Measurements from ENCODE around the gene HES4.
"Not testable (repeated sequence)": the region's sequence is repeated elsewhere in the genome, so short reads cannot be mapped to it uniquely, and the experiment has no call there.

The HES4 gene

GRCh38 chr1:994546-994945, 5.4 kb downstream of the HES4 start:
- not testable (repeated sequence) for H3K9me3 Mint-ChIP-seq, H3K27ac Mint-ChIP-seq, H3K36me3 Mint-ChIP-seq, H3K4me3 Mint-ChIP-seq, DNase-seq, H3K4me1 Mint-ChIP-seq
- CTCF ChIA-PET = interaction anchor here (1.1 to 3.3 kb wide), 2 partner anchors 11 to 24 kb away, joined by 3 to 28 read pairs; no protein-coding TSS in a partner anchor
- H3K27me3 Mint-ChIP-seq = peaks cover 81% of the 10 kb centered on the region

- Mint-ChIP-seq H3K9me3 (peaks cover 9% of the 10 kb centered on the region), H3K4me3 (no peak overlapping the region), H3K27me3 (peaks cover 81% of the 10 kb centered on the region), H3K36me3 (peaks cover 2% of the 10 kb centered on the region), H3K4me1 (peaks cover 6% of the 10 kb centered on the region), H3K27ac (no peak overlapping the region)
- no peak for DNase-seq
- CTCF ChIA-PET = interaction anchor here (1.1 to 3.3 kb wide), 2 partner anchors 10 to 71 kb away, joined by 3 to 28 read pairs; no protein-coding TSS in a partner anchor
These were observed 6.4 kb downstream of the HES4 start for GRCh38 chr1:993379-993995.

- no peak overlapping the region for H3K4me3 Mint-ChIP-seq
- CTCF ChIA-PET = interaction anchor here (1.4 to 3.3 kb wide), 3 partner anchors 9 to 379 kb away, joined by 3 to 28 read pairs (median 9); no protein-coding TSS in a partner anchor
- H3K27ac Mint-ChIP-seq = no peak overlapping the region
- no peak for DNase-seq
- H3K9me3 Mint-ChIP-seq = peaks cover 9% of the 10 kb centered on the region
- peaks cover 6% of the 10 kb centered on the region for H3K4me1 Mint-ChIP-seq
- peaks cover 78% of the 10 kb centered on the region for H3K27me3 Mint-ChIP-seq
- H3K36me3 Mint-ChIP-seq = peaks cover 2% of the 10 kb centered on the region
These were observed 7.5 kb downstream of the HES4 start for GRCh38 chr1:992362-992761.

- Mint-ChIP-seq H3K36me3 (peaks cover 2% of the 10 kb centered on the region), H3K4me3 (no peak overlapping the region), H3K9me3 (peaks cover 9% of the 10 kb centered on the region), H3K27ac (no peak overlapping the region), H3K27me3 (peaks cover 75% of the 10 kb centered on the region), H3K4me1 (peaks cover 6% of the 10 kb centered on the region)
- CTCF ChIA-PET = interaction anchor here (1.0 to 1.6 kb wide), 3 partner anchors 9 to 379 kb away, joined by 3 to 9 read pairs (median 5); no protein-coding TSS in a partner anchor
- DNase-seq = no peak
These were observed 8.0 kb downstream of the HES4 start for GRCh38 chr1:991895-992294.

GRCh38 chr1:991275-991674, 8.6 kb downstream of the HES4 start:
- peaks cover 76% of the 10 kb centered on the region for H3K27me3 Mint-ChIP-seq
- H3K4me1 Mint-ChIP-seq, H3K36me3 Mint-ChIP-seq, DNase-seq, H3K27ac Mint-ChIP-seq, H3K9me3 Mint-ChIP-seq, H3K4me3 Mint-ChIP-seq: not testable (repeated sequence)
- CTCF ChIA-PET = interaction anchor here (1.0 to 1.6 kb wide), 3 partner anchors 8 to 380 kb away, joined by 3 to 9 read pairs (median 5); no protein-coding TSS in a partner anchor

- not testable (repeated sequence) for H3K4me3 Mint-ChIP-seq, DNase-seq, H3K9me3 Mint-ChIP-seq, H3K27ac Mint-ChIP-seq, H3K4me1 Mint-ChIP-seq, H3K36me3 Mint-ChIP-seq
- CTCF ChIA-PET = interaction anchor here (0.8 kb wide), 1 partner anchor 76 kb away, joined by 3 read pairs; no protein-coding TSS in a partner anchor
- peaks cover 75% of the 10 kb centered on the region for H3K27me3 Mint-ChIP-seq
These were observed 11.8 kb downstream of the HES4 start for GRCh38 chr1:988061-988460.

GRCh38 chr1:985126-985525, 14.8 kb downstream of the HES4 start:
- Mint-ChIP-seq H3K9me3 (no peaks in the 10 kb centered on the region), H3K27me3 (peaks cover 67% of the 10 kb centered on the region), H3K4me3 (no peak overlapping the region), H3K27ac (no peak overlapping the region), H3K36me3 (no peaks in the 10 kb centered on the region), H3K4me1 (no peaks in the 10 kb centered on the region)
- CTCF ChIA-PET = interaction anchor here (0.9 to 4.8 kb wide), 12 partner anchors 9 to 307 kb away, joined by 3 to 40 read pairs (median 5); partner anchors contain the start of genes ISG15 and PLEKHN1
- DNase-seq = no peak

GRCh38 chr1:984476-984814, 15.5 kb downstream of the HES4 start:
- CTCF ChIA-PET = interaction anchor here (0.8 to 4.8 kb wide), 12 partner anchors 9 to 287 kb away, joined by 3 to 40 read pairs (median 5); partner anchors contain the start of genes ISG15 and PLEKHN1
- no peak overlapping the region for H3K27ac Mint-ChIP-seq
- no peaks in the 10 kb centered on the region for H3K4me1 Mint-ChIP-seq
- H3K27me3 Mint-ChIP-seq = peaks cover 60% of the 10 kb centered on the region
- no peaks in the 10 kb centered on the region for H3K9me3 Mint-ChIP-seq
- no peak overlapping the region for H3K4me3 Mint-ChIP-seq
- H3K36me3 Mint-ChIP-seq = no peaks in the 10 kb centered on the region
- no peak for DNase-seq

- Mint-ChIP-seq H3K27ac (no peak overlapping the region), H3K4me3 (no peak overlapping the region)
- DNase-seq = peak; percentile 73
These were observed 16.0 kb downstream of the HES4 start for GRCh38 chr1:983798-984475.

GRCh38 chr1:982765-983436, 17.0 kb downstream of the HES4 start:
- peaks cover 4% of the 10 kb centered on the region for H3K9me3 Mint-ChIP-seq
- no peak overlapping the region for H3K27ac Mint-ChIP-seq
- H3K4me1 Mint-ChIP-seq = peaks cover 3% of the 10 kb centered on the region
- peaks cover 3% of the 10 kb centered on the region for H3K36me3 Mint-ChIP-seq
- peaks cover 51% of the 10 kb centered on the region for H3K27me3 Mint-ChIP-seq
- DNase-seq = no peak
- H3K4me3 Mint-ChIP-seq = no peak overlapping the region
- CTCF ChIA-PET = interaction anchor here (0.7 to 4.8 kb wide), 12 partner anchors 9 to 323 kb away, joined by 3 to 40 read pairs (median 5); partner anchors contain the start of genes ISG15 and PLEKHN1

More at GRCh38 chr1:983798-984475, 16.0 kb downstream of the HES4 start:
- CTCF ChIA-PET = interaction anchor here (0.7 to 4.8 kb wide), 16 partner anchors 10 to 322 kb away, joined by 3 to 40 read pairs (median 5); partner anchors contain the start of genes ISG15 and PLEKHN1
- no peaks in the 10 kb centered on the region for H3K9me3 Mint-ChIP-seq
- peaks cover 55% of the 10 kb centered on the region for H3K27me3 Mint-ChIP-seq
- H3K36me3 Mint-ChIP-seq = no peaks in the 10 kb centered on the region
- no peaks in the 10 kb centered on the region for H3K4me1 Mint-ChIP-seq

- Mint-ChIP-seq H3K27ac (no peak within 1 kb of the TSS), H3K4me3 (no peak within 1 kb of the TSS)
These were observed 17.8 kb downstream of the HES4 start, which contains the start of gene PERM1 for GRCh38 chr1:981955-982558. Gene PERM1, minus strand, starts transcription at chr1:982093. Its CDS starts 1,064 bp downstream, at chr1:981029.

GRCh38 chr1:981491-981954, 18.4 kb downstream of the HES4 start:
- Mint-ChIP-seq H3K4me3 (no peak overlapping the region), H3K36me3 (peaks cover 3% of the 10 kb centered on the region), H3K4me1 (peaks cover 3% of the 10 kb centered on the region), H3K27ac (no peak overlapping the region), H3K9me3 (peaks cover 4% of the 10 kb centered on the region), H3K27me3 (peaks cover 44% of the 10 kb centered on the region)
- CTCF ChIA-PET = interaction anchor here (0.8 to 1.8 kb wide), 3 partner anchors 8 to 82 kb away, joined by 3 to 9 read pairs (median 3); no protein-coding TSS in a partner anchor
- no peak for DNase-seq

More at GRCh38 chr1:981955-982558, 17.8 kb downstream of the HES4 start, which contains the start of gene PERM1:
- Mint-ChIP-seq H3K36me3 (peaks cover 3% of the 10 kb centered on the region), H3K4me1 (peaks cover 3% of the 10 kb centered on the region), H3K9me3 (peaks cover 4% of the 10 kb centered on the region), H3K27me3 (peaks cover 46% of the 10 kb centered on the region)
- DNase-seq = no peak
- CTCF ChIA-PET = interaction anchor here (0.8 to 3.3 kb wide), 8 partner anchors 12 to 309 kb away, joined by 3 to 28 read pairs (median 5); partner anchors contain the start of gene PLEKHN1
